HG03558 (cell line): ENCODE results near the gene KIF3C.

Experiments
- ATAC-seq: cut with Tn5 transposase; IDR thresholded peaks from one replicate; pipeline ENCODE4 v1.9.1; 2021; ENCODE audit warnings: moderate number of reproducible peaks; ENCODE audit not compliant: unreplicated experiment; ENCODE audit errors: extremely low read depth

KIF3C gene

DNA sequence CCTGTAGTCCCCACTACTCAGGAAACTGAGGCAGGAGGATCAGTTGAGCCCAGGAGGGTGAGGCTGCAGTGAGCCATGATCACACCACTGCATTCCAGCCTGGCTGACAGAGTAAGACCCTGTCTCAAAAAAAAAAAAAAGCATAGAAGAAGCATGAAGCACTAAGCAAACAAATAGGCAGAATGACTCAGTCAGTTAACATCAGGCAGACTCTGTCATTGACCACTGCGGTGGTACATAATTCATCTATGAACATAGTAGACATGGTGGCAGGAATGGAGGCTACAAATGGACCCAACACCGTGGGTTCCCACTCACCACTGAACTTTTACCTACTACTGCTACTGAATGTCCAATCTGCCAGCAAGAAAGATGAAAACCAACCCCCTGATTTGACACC lies 96.4 kb downstream of the KIF3C start:
- ATAC-seq = no peak

DNA sequence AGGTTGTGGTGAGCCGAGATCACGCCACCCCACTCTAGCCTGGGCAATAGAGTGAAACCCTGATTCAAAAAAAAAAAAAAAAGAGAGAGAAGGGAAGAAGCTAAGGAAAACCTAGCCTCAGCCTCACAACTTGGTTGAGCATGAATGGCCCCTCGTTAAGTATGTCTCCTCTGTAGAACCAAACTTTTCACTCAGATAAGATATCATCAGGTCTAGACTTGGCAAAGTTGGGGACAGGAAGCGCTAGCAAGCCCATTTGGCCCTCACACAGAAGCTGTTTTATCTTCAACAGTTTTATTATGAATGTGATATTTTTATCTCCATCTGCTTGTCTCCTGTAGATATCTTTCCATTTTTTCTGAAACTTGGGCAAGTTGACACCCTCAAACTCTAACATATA lies 100.5 kb downstream of the KIF3C start:
- ATAC-seq = no peak

DNA sequence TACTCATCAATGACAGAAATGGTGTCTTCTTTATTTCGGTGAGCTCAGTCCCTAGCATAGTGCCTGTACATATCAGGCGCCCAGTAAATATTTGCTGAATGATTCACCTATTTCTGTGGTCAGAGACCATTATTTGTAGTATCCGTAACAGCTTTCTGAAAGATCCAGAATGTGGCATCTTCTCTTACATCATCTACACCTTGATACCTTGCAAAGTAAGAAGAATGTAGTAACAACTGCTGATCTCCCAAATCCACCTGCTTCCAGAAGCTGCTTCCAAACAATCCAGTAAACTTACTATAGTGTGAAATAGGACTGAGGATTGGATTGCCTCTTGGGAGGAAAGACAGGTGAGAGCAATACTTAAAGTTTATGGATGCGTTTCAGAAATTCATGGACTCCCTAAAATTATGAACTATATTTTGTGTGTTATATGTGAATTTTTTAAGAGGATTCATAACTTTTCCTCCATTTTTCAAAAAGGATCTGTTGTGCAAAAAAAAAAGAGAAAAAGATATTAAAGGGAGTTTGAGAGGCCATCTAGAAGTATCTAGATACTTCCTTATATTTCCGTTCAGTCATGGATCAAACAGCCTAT lies 103.1 kb downstream of the KIF3C start:
- no peak for ATAC-seq

DNA sequence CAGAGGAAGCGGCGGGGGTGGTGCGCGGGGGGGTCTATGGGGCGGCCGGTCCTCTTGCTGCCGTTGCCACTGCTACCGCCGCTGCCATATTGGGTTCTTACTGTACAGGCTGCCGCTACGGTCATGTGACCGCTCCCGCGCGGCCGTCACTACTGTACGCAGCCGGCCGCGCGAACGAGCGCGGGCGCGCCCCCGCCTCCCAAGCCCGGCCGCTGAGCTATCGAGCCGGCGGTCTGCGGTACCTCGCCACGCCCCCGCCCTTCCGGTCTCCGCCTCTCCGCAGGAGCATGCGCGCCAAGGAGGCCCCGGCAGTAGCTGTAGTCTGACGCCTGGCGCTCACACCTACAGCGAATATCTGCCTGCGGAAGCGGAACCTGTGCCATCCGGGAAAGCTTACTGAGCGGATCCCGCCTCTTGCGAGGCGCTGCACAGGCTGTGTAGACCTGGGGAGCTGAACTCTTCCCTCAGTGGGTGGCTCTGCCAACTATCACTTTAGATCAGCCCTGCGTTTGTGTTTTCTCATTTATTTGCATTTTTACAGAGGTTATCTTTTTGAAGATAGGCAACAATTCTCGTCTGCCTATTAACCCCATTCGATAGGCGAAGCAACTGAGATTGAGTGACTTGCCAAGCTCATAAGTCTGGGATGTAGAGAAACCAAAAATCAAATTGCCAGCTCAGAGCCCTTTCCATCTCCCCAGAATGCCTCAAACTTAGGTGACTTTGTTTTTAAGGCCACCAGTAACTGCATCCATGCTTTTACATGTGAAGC lies 103.8 kb downstream of the KIF3C start, which contains the start of gene ASXL2:
Gene ASXL2, minus strand, starts transcription at position 127 of the 772 bp plus-strand sequence. CDS start 265 bp downstream, outside the sequence.
- peak; percentile 89 for ATAC-seq

DNA sequence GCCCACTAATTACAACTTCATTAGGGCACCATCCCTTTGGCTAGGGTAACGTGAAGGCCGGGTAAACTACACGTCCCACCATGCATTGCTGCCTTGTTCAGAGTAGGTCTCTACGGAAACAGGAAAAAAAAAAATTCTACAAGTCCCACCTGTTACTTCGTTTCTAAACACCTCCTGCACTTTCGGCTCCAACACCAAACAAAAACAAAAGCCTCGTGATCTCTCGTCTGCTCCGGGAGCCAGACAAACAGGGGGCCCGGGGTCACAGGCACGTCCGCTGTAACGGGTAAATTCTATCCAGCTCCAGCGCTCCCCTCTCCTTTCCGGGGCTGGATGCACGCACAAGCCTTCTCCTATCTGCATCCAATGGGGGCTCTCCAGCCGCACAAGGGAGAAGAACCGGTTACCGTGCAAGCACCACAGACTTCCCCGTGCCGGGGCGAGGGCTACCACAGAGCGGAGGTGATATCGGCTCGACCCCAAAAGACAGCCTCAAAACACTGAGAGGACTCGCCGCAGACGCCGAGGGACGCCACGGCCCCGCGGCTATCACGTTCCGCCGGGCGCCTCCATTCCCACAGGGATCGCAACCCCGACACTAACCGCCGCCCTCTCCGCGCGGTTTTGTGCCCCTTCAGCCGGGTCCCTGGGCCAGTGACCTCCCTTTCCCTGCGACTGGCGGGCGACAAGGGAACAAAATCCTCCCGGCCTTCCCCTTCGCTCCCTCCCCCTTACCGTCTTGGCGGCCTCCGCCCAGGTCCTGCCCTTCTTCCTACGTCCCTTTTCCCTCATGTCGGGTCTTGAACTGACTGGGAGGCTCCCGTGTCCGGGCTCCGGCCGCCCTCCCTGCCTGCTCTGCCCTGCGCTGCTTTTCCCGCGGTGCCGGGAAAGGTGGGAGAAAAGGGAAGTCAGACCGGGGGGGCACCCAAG lies 104.6 kb downstream of the KIF3C start:
- ATAC-seq = no peak
